RWPE2 (cell line): Measurements from ENCODE around the gene SNED1.

ENCODE experiments used
- ATAC-seq: fragments of 200-7000 bp; cut with Tn5 transposase; 3 replicates; pipeline ENCODE4 v1.9.1; 2021; ENCODE audit warnings: low read depth
- DNase-seq: peaks from one replicate; pipeline ENCODE4 v3.0.0-alpha.2; 2020; ENCODE audit warnings: low spot score
- H3K27ac ChIP-seq: fragments of 450-650 bp; 2 replicates; pipeline ENCODE4 v1.5.1; 2017; ENCODE audit warnings: mild to moderate bottlenecking; ENCODE audit not compliant: poor library complexity, severe bottlenecking
- H3K27me3 ChIP-seq: fragments of 250-450 bp; sonication (Bioruptor Pico); 2 replicates; pipeline ENCODE4 v1.5.1; 2021; ENCODE audit warnings: mild to moderate bottlenecking, moderate library complexity; ENCODE audit not compliant: insufficient read depth, poor library complexity, severe bottlenecking
- H3K36me3 ChIP-seq: fragments of 250-450 bp; sonication (Bioruptor Pico); 2 replicates; pipeline ENCODE4 v1.5.1; 2020; ENCODE audit warnings: low read depth, mild to moderate bottlenecking, moderate library complexity
- H3K4me1 ChIP-seq: fragments of 250-450 bp; sonication (Bioruptor Pico); 2 replicates; pipeline ENCODE4 v1.5.1; 2021; ENCODE audit warnings: mild to moderate bottlenecking, moderate library complexity; ENCODE audit not compliant: insufficient read depth, poor library complexity, severe bottlenecking
- H3K4me3 ChIP-seq: fragments of 250-450 bp; sonication (Bioruptor Pico); 2 replicates; pipeline ENCODE4 v1.5.1; 2021; ENCODE audit warnings: mild to moderate bottlenecking, moderate library complexity; ENCODE audit not compliant: severe bottlenecking
- H3K9me3 ChIP-seq: fragments of 250-450 bp; sonication (Bioruptor Pico); 2 replicates; pipeline ENCODE4 v1.5.1; 2021; ENCODE audit warnings: mild to moderate bottlenecking, moderate library complexity; ENCODE audit not compliant: severe bottlenecking
- CTCF ChIP-seq: fragments of 450-650 bp; IDR thresholded peaks from one replicate; pipeline ENCODE4 v1.5.1; 2017; ENCODE audit warnings: mild to moderate bottlenecking, moderate library complexity; ENCODE audit not compliant: poor library complexity, severe bottlenecking

SNED1 gene

GRCh38 chr2:240966906-240967680 lies 31.3 kb upstream of the SNED1 start:
- ATAC-seq: no peak
- no peak for TF ChIP-seq CTCF
- H3K9me3 ChIP-seq: no peaks in the 10 kb centered on the region
- DNase-seq: peak; percentile 58
- H3K4me3 ChIP-seq: no peak overlapping the region
- no peaks in the 10 kb centered on the region for H3K4me1 ChIP-seq
- H3K27me3 ChIP-seq: no peaks in the 10 kb centered on the region
- no peak overlapping the region for H3K27ac ChIP-seq
- H3K36me3 ChIP-seq: no peaks in the 10 kb centered on the region

GRCh38 chr2:240967681-240968621 lies 30.5 kb upstream of the SNED1 start:
- H3K4me3 ChIP-seq: no peak overlapping the region
- H3K9me3 ChIP-seq: no peaks in the 10 kb centered on the region
- DNase-seq (no peak), ATAC-seq (no peak)
- peaks cover 2% of the 10 kb centered on the region for H3K4me1 ChIP-seq
- TF ChIP-seq CTCF: no peak
- no peaks in the 10 kb centered on the region for H3K27me3 ChIP-seq
- no peaks in the 10 kb centered on the region for H3K36me3 ChIP-seq
- no peak overlapping the region for H3K27ac ChIP-seq

GRCh38 chr2:240968731-240969624 lies 29.4 kb upstream of the SNED1 start:
- Histone ChIP-seq H3K36me3 (no peaks in the 10 kb centered on the region), H3K4me3 (no peak overlapping the region), H3K9me3 (no peaks in the 10 kb centered on the region), H3K4me1 (peaks cover 5% of the 10 kb centered on the region), H3K27me3 (no peaks in the 10 kb centered on the region), H3K27ac (no peak overlapping the region)
- ATAC-seq (no peak), DNase-seq (no peak)
- no peak for TF ChIP-seq CTCF

GRCh38 chr2:240970104-240970503 lies 28.3 kb upstream of the SNED1 start:
- DNase-seq (no peak), ATAC-seq (no peak)
- Histone ChIP-seq H3K27me3 (peaks cover 4% of the 10 kb centered on the region), H3K36me3 (no peaks in the 10 kb centered on the region), H3K9me3 (no peaks in the 10 kb centered on the region), H3K4me1 (peaks cover 5% of the 10 kb centered on the region), H3K4me3 (no peak overlapping the region), H3K27ac (no peak overlapping the region)
- no peak for TF ChIP-seq CTCF
